Measurements from ENCODE around the gene ADCY10. TPM values are rescaled to one million over a fixed set of nuclear protein-coding genes. Genes with fewer than 3 reads are reported as not detected.

The ADCY10 gene
- total RNA-seq, 1 experiment from 2014 or later: 0.46 TPM

- peaks cover 53% of the 10 kb centered on the region for H3K4me1 ChIP-seq (replicated peaks; ENCODE audit: insufficient read depth)
- intact Hi-C loops (cut with micrococcal nuclease; ENCODE audit: unreplicated experiment): loop anchor here (2.0 kb wide), 2 partner anchors 141 to 287 kb away; partner anchors contain the start of genes DCAF6 and MPC2
- TF ChIP-seq, protein P1, sequence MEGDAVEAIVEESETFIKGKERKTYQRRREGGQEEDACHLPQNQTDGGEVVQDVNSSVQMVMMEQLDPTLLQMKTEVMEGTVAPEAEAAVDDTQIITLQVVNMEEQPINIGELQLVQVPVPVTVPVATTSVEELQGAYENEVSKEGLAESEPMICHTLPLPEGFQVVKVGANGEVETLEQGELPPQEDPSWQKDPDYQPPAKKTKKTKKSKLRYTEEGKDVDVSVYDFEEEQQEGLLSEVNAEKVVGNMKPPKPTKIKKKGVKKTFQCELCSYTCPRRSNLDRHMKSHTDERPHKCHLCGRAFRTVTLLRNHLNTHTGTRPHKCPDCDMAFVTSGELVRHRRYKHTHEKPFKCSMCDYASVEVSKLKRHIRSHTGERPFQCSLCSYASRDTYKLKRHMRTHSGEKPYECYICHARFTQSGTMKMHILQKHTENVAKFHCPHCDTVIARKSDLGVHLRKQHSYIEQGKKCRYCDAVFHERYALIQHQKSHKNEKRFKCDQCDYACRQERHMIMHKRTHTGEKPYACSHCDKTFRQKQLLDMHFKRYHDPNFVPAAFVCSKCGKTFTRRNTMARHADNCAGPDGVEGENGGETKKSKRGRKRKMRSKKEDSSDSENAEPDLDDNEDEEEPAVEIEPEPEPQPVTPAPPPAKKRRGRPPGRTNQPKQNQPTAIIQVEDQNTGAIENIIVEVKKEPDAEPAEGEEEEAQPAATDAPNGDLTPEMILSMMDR (conservative IDR thresholded peaks at IDR 0.05): no peak
- TF ChIP-seq EZH2 (IDR thresholded peaks at IDR 0.05; ENCODE audit: low read depth): no peak
- peak overlapping the region; percentile 44; the same call in 1 of the 2 replicates for H3K4me3 ChIP-seq
- no peaks in the 10 kb centered on the region for H3K79me2 ChIP-seq (ENCODE audit: low read depth)
- H2AFZ ChIP-seq: peak overlapping the region; percentile 61; the same call in 1 of the 2 replicates
- ChIA-PET CTCF (interaction anchor here (0.7 kb wide), 2 partner anchors 198 to 286 kb away, joined by 3 read pairs; no protein-coding TSS in a partner anchor), POLR2A (ENCODE audit: unreplicated experiment) (interaction anchor here (0.5 to 0.7 kb wide), 4 partner anchors 26 to 163 kb away, joined by 3 to 4 read pairs (median 4); no protein-coding TSS in a partner anchor)
- no peaks in the 10 kb centered on the region for H3K27me3 ChIP-seq (ENCODE audit: insufficient read depth, low read depth)
- peak overlapping the region; percentile 93 for H3K27ac ChIP-seq
- no peaks in the 10 kb centered on the region for H3K36me3 ChIP-seq (ENCODE audit: low read depth)
- H3K4me2 ChIP-seq: peak overlapping the region; percentile 87
- BruUV-seq (replicated peaks): no TSS peak
- no peaks in the 10 kb centered on the region for H3K9me3 ChIP-seq (ENCODE audit: insufficient read depth, low read depth)
- peak; percentile 66 to 97 for DNase-seq
- peaks cover 54% of the 10 kb centered on the region for H3F3A ChIP-seq (ENCODE audit: insufficient read depth, low read depth)
- H3K9me2 ChIP-seq (ENCODE audit: insufficient read depth): no peaks in the 10 kb centered on the region
- no peaks in the 10 kb centered on the region for H4K20me1 ChIP-seq (ENCODE audit: insufficient read depth)
Measured at GRCh38 chr1:167795810-167796740, 117.9 kb downstream of the ADCY10 start.

- H3K9me3 ChIP-seq (ENCODE audit: insufficient read depth, low read depth): no peaks in the 10 kb centered on the region
- no peaks in the 10 kb centered on the region for H4K20me1 ChIP-seq (ENCODE audit: insufficient read depth)
- H3K79me2 ChIP-seq (ENCODE audit: low read depth): no peaks in the 10 kb centered on the region
- no peaks in the 10 kb centered on the region for H3K27me3 ChIP-seq (ENCODE audit: insufficient read depth, low read depth)
- intact Hi-C loops (cut with micrococcal nuclease; ENCODE audit: unreplicated experiment): no loop called here
- BruUV-seq (replicated peaks): no TSS peak
- no peak overlapping the region for H2AFZ ChIP-seq
- H3K27ac ChIP-seq: peak overlapping the region; percentile 93
- H3F3A ChIP-seq (ENCODE audit: insufficient read depth, low read depth): peaks cover 59% of the 10 kb centered on the region
- peak in 1 of 2 experiments; percentile 36 for DNase-seq
- CTCF ChIA-PET: no interaction called here
- no peak overlapping the region for H3K4me3 ChIP-seq
- POLR2A ChIA-PET (ENCODE audit: unreplicated experiment): no interaction called here
- H3K9me2 ChIP-seq (ENCODE audit: insufficient read depth): no peaks in the 10 kb centered on the region
- TF ChIP-seq, protein P1 (conservative IDR thresholded peaks at IDR 0.05): no peak
- TF ChIP-seq EZH2 (IDR thresholded peaks at IDR 0.05; ENCODE audit: low read depth): no peak
- peaks cover 63% of the 10 kb centered on the region for H3K4me1 ChIP-seq (replicated peaks; ENCODE audit: insufficient read depth)
- H3K4me2 ChIP-seq: peak overlapping the region; percentile 5; the same call in 1 of the 2 replicates
- no peaks in the 10 kb centered on the region for H3K36me3 ChIP-seq (ENCODE audit: low read depth)
Measured at GRCh38 chr1:167794043-167794442, 119.9 kb downstream of the ADCY10 start.

DNA sequence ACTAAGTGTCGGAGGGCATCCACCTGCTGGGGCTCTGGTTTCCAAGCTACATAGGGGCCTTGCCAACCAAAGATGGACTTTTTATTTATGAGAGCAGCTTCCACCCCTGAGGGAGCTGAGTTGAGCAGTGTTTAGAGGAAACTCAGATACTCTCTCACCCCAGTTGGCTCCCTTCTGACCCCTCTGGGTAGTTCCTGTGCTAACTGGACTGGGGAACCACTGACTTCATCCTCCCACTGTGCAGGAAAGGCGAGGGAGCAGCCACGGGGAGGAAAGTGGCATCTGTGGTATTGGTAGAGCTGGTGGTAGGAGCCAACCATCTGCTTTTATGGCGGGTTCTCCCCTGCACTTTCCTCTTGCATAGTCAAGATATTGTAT, 121.8 kb downstream of the ADCY10 start:
- Histone ChIP-seq H3K9me3 (ENCODE audit: insufficient read depth, low read depth) (no peaks in the 10 kb centered on the region), H2AFZ (no peak overlapping the region), H3K27me3 (ENCODE audit: insufficient read depth, low read depth) (no peaks in the 10 kb centered on the region), H3K79me2 (ENCODE audit: low read depth) (no peaks in the 10 kb centered on the region), H3K4me3 (no peak overlapping the region), H3F3A (ENCODE audit: insufficient read depth, low read depth) (peaks cover 49% of the 10 kb centered on the region), H3K4me2 (no peak overlapping the region), H4K20me1 (ENCODE audit: insufficient read depth) (no peaks in the 10 kb centered on the region), H3K4me1 (replicated peaks; ENCODE audit: insufficient read depth) (peaks cover 50% of the 10 kb centered on the region), H3K9me2 (ENCODE audit: insufficient read depth) (no peaks in the 10 kb centered on the region), H3K36me3 (ENCODE audit: low read depth) (peaks cover 14% of the 10 kb centered on the region; the same call in 1 of the 2 replicates), H3K27ac (no peak overlapping the region)
- CTCF ChIA-PET: no interaction called here
- no TSS peak for BruUV-seq (replicated peaks)
- TF ChIP-seq, protein P1 (conservative IDR thresholded peaks at IDR 0.05): no peak
- POLR2A ChIA-PET (ENCODE audit: unreplicated experiment): no interaction called here
- DNase-seq: no peak
- intact Hi-C loops (cut with micrococcal nuclease; ENCODE audit: unreplicated experiment): no loop called here
